Measurements from ENCODE around the gene ZXDC. TPM values are rescaled to one million over a fixed set of nuclear protein-coding genes. Genes with fewer than 3 reads are reported as not detected.

ZXDC gene
- total RNA-seq, 1 donor from 2014 or later = 19.3 TPM

DNA sequence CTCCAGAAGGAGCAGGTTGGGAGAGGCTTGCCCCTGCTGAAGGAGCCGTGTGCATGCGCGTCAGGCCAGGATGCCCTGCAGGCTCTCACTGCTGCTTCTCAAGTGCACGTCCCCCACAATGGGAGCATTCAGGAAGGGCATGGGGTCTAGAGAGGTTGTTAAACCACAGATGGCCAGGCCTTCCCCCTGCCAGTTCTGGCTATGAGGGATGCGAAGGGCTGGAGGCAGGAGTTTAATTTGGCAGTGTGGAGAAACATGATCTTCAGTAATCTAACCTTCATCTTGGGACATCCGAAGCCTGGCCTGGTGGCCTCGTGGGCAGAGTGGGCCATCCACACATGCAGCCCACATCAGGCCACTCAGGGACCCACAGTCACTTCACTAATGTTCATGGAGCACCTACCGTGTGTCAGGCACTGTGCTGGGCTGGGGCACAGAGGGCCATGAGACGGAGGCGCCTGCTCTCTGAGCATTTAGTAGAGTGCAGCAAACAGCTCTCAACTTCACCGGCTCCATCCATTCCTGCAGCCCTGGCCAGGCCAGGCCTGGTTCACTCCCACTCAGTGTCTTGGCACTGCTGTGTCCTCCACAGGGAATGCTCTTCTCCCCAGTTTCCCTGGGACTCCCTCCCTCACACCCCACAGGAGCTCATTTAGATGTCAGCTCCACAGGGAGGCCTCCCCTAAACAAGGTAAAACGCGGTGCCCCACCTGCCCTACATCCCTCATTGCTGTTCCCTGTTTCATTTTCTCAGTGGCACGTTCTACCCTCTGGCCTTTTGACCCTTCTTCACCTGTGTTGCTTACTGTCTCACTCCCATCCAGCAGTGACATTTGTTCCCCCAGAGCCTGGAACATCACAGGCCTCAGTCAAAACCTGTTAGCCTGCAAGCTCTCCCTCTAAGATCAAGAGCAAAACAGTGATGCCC, 77.0 kb downstream of the ZXDC start:
- no peak for DNase-seq (ENCODE audit: low read depth)
- H3K4me3 ChIP-seq (ENCODE audit: low read depth, low read length) = no peak overlapping the region
- TF ChIP-seq, protein P1, sequence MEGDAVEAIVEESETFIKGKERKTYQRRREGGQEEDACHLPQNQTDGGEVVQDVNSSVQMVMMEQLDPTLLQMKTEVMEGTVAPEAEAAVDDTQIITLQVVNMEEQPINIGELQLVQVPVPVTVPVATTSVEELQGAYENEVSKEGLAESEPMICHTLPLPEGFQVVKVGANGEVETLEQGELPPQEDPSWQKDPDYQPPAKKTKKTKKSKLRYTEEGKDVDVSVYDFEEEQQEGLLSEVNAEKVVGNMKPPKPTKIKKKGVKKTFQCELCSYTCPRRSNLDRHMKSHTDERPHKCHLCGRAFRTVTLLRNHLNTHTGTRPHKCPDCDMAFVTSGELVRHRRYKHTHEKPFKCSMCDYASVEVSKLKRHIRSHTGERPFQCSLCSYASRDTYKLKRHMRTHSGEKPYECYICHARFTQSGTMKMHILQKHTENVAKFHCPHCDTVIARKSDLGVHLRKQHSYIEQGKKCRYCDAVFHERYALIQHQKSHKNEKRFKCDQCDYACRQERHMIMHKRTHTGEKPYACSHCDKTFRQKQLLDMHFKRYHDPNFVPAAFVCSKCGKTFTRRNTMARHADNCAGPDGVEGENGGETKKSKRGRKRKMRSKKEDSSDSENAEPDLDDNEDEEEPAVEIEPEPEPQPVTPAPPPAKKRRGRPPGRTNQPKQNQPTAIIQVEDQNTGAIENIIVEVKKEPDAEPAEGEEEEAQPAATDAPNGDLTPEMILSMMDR (conservative IDR thresholded peaks at IDR 0.05; ENCODE audit: low read depth, low read length) = no peak

DNA sequence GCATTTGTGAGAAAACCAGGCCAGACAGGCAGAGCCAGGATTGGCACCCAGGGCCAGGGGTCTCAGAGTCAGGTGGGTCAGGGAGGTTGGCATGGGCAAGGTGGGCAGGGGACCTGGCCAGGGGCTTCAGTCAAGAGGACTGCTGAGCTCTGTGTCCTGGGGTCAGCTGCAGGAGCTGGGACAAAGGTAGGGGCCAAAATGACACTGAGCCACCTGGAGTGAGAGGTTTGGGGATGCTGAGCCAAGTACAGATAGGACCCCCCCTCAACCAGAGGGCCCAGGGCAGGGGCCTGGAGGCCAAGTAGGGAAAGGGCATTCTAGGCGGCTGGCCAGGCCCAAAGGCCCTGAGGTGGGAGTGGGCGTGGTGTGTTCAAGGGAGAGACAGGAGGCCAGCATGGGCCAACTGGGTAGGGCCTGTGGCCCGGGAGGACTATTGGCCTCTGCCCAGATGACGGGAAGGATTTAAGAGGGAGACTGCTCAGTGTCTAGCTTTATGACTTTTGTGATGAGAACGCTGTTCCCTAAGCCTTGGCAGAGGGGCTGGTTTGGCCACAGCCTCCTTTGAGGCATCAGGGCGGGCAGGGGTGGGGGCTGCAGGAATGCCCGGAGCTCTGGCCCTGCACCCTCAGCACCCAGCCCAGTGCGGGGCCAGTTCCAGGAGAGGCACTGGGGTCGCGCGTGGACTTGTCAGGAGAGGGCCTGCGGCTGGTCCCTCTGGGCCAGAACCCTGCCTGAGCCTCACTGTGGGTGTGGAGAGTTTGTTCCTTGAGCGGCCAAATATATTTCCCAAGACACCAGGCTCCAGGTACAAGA, 77.9 kb downstream of the ZXDC start:
- no peak overlapping the region for H3K4me3 ChIP-seq (ENCODE audit: low read depth, low read length)
- DNase-seq (ENCODE audit: low read depth) = no peak
- TF ChIP-seq, protein P1 (conservative IDR thresholded peaks at IDR 0.05; ENCODE audit: low read depth, low read length) = no peak

DNA sequence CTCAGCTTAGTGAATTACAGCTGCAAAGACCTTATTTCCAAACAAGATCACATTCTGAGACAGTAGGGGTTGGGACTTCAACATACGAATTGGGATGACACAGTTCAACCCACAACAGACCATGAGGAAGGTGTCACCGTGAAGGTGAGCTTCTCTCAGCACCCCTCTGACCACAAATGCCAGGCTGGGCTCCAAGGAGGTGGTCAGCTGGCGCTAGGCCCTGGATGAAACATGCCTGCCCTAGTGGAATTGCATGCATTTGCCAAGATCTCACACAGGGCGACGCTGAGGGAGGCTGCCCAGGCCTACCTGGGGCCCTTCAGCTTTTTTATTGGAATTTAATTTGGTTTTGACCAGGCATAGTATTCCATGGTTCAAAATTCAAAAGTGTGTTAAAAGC, 79.2 kb downstream of the ZXDC start:
- TF ChIP-seq, protein P1 (conservative IDR thresholded peaks at IDR 0.05; ENCODE audit: low read depth, low read length) = no peak
- DNase-seq (ENCODE audit: low read depth) = no peak
- no peak overlapping the region for H3K4me3 ChIP-seq (ENCODE audit: low read depth, low read length)

DNA sequence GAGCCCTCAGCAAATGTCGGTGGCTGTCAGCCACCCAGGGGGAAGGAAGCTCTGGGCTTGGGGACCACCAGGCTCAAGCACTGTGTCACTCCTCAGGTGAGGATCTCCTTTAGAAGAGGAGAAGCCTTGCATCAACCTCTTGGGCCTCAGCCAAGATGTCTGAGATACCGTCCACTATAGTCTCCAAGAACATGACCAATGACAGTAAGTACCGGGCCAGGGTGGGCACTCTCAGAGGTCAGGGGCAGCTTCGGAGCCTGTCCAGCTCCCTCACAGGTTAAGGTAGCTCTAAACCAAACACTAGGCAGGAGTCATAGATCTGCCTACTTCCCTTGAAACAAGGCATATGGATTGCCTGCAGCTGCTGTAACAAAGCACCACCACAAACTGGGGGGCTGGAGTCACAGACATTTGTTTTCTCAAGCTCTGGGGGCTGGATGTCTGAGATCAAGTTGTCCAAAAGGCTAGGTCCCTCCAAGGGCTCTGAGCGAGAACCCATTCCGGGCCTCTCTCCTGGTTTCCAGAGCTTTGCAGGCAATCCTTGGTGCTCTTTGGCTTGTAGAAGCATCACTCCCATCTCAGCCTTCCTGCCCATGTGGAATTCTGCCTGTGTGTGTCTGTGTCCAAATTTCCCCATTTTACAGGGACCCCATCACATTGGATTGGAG, 79.7 kb downstream of the ZXDC start:
- TF ChIP-seq, protein P1 (conservative IDR thresholded peaks at IDR 0.05; ENCODE audit: low read depth, low read length) = no peak
- H3K4me3 ChIP-seq (ENCODE audit: low read depth, low read length) = no peak overlapping the region
- DNase-seq (ENCODE audit: low read depth) = no peak

DNA sequence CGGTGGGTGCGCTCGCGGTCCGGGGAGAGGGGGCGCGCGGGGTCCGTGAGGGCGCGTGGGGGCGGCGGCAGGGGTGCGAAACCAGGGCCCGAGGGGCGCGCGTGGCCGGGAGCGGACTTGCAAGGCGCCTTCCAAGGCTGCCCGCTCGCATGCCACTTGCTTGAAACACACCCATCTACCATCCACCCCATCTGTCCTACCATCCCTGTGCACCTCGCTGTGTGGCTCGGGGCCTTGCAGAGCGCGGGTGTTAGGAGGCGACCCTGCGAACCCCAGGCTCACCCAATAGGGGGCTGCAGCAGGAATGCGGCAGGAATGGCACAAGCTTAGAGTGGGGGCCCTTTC, 80.7 kb downstream of the ZXDC start:
- TF ChIP-seq, protein P1 (conservative IDR thresholded peaks at IDR 0.05; ENCODE audit: low read depth, low read length) = no peak
- no peak overlapping the region for H3K4me3 ChIP-seq (ENCODE audit: low read depth, low read length)
- no peak for DNase-seq (ENCODE audit: low read depth)

DNA sequence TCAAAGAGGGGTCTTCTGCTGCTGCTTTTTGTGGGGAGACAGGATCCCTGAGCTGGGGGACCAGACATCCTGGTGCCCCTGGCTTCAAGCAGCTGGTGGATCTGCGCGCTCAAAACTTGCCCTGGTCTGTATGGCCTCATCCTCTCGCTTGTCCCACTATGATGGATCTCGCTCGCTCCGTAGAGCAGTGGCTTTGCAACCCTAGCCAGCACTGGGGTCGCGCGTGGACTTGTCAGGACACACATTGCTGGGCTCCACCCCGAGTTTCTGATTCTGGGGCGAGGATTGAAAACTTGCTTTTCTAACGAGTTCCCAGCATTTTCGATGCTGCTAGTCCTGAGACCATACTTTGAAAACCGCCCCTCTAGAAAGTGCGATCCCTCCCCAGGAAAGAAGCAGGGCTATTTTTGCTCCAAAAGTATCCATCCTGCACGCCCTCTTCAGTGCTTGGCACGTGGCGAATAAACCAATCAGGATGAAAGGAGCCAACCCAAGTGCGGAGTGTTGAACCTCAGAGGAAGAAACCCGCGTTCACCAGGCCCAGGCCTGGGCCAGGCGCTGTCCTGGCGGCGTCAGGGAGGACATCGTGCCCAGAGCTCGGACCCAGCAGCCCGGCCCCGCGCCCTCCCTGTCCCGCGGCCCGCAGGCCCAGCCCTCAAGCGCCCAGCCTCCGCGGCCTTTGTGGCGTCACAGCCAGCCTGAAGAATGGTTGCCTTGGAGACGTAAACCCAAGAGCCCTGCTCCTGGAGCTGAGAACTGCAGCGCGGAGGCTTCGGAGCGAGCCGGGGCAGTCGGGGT, 81.3 kb downstream of the ZXDC start, which contains the start of gene CFAP100:
Gene CFAP100 (plus strand): TSS at position 731 of the 798 bp plus-strand sequence. CDS start 1,092 bp downstream, outside the sequence.
- H3K4me3 ChIP-seq (ENCODE audit: low read depth, low read length) = no peak within 1 kb of the TSS
- TF ChIP-seq, protein P1 (conservative IDR thresholded peaks at IDR 0.05; ENCODE audit: low read depth, low read length) = no peak
- no peak for DNase-seq (ENCODE audit: low read depth)
